Kidney (tissue), 14 donors: Measurements from ENCODE around the gene TTC24. TPM values are rescaled to one million over a fixed set of nuclear protein-coding genes. Genes with fewer than 3 reads are reported as not detected.

Source experiments
- DNase-seq, 5 donors: peaks; one replicate each; pipeline ENCODE4 v3.0.0-alpha.2; 2013 to 2020
- FAIRE-seq: peaks from 2 replicates; lab custom pipeline; 2012; peaks lifted over from hg19 to GRCh38; lab: Jason Lieb, UNC
- H3K27ac ChIP-seq, 2 donors: one replicate each; pipeline ENCODE4 v1.7.0; 2013; ENCODE audit warnings: low read depth in 2 of 2, low read length in 2 of 2, inconsistent platforms in 1 of 2
- H3K27me3 ChIP-seq: one replicate; pipeline ENCODE4 v1.7.1; 2013; ENCODE audit warnings: low read length, inconsistent platforms; ENCODE audit not compliant: control insufficient read depth, insufficient read depth
- H3K36me3 ChIP-seq, 3 donors: one replicate each; pipeline versions ENCODE4 v1.7.0 to v1.7.1; 2013; ENCODE audit warnings: low read length in 3 of 3, control low read depth in 1 of 3, inconsistent platforms in 1 of 3; ENCODE audit not compliant: insufficient read depth in 3 of 3, control insufficient read depth in 2 of 3
- H3K4me1 ChIP-seq, 3 donors: one replicate each; pipeline versions ENCODE4 v1.7.0 to v1.7.1; 2013; ENCODE audit warnings: low read length in 3 of 3, inconsistent platforms in 1 of 3, low read depth in 1 of 3; ENCODE audit not compliant: control insufficient read depth in 2 of 3, insufficient read depth in 2 of 3
- H3K4me3 ChIP-seq, 3 donors: one replicate each; pipeline versions ENCODE4 v1.7.0 to v1.8.1; 2013; ENCODE audit warnings: low read length in 3 of 3, control low read depth in 1 of 3, inconsistent platforms in 1 of 3
- H3K9ac ChIP-seq, 3 donors: one replicate each; pipeline versions ENCODE4 v1.7.0 to v1.7.1; 2013; ENCODE audit warnings: low read length in 3 of 3, control low read depth in 1 of 3, inconsistent platforms in 1 of 3
- H3K9me3 ChIP-seq, 3 donors: one replicate each; pipeline versions ENCODE4 v1.7.0 to v1.7.1; 2013; ENCODE audit warnings: low read length in 3 of 3, control low read depth in 1 of 3, inconsistent platforms in 1 of 3; ENCODE audit not compliant: control insufficient read depth in 2 of 3, insufficient read depth in 1 of 3
- CTCF ChIP-seq: IDR thresholded peaks from 3 replicates; pipeline ENCODE4 v1.5.1; 2012; ENCODE audit warnings: mild to moderate bottlenecking, moderate library complexity, borderline replicate concordance; ENCODE audit not compliant: insufficient read depth; ENCODE audit errors: extremely low read depth
- intact Hi-C: fragments of 100-400 bp; cut with DNase I; formaldehyde crosslinking; loops from one replicate; pipeline ENCODE4 v1.11.1; 2022
- polyA plus RNA-seq: library from polyadenylated mRNA; stranded (reverse); fragments of 350-450 nt; fragmentation: Illumina TruSeq; extraction: RNeasy Lipid Tissue Mini Kit (QIAGEN cat#74804); gene quantifications from one replicate; pipeline ENCODE4 v1.2.3, GENCODE V29; 2014; ENCODE audit warnings: low read depth, low replicate concordance; ENCODE audit not compliant: insufficient read depth
- total RNA-seq: library from RNA; stranded (reverse); fragmentation: NEBNext Ultra II Directional; extraction: Animal tissue kit (Norgen Biotek cat#: 25700); gene quantifications from one replicate; pipeline ENCODE4 v1.2.1, GENCODE V29; 2021
- donor health status: control.
- donor health status: control.
- donor health status: control.
- donor health status: control.
- donor health status: control.
- donor health status: DM: yes; HTN: yes; CAD: no.
- donor health status: Normal renal cell carcinoma (clear cell type).

TTC24 gene
- total and polyA plus RNA-seq, 2 donors from 2014 or later = 0.57 TPM; not detected in 1

GRCh38 chr1:156571919-156572662 is 7.4 kb upstream of the TTC24 start, which contains the start of gene IQGAP3:
Gene IQGAP3, minus strand, starts transcription at chr1:156572565. Its CDS starts 36 bp downstream, at chr1:156572529.
- TF ChIP-seq CTCF = no peak
- Histone ChIP-seq H3K36me3 (no peaks in the 10 kb centered on the region), H3K9me3 (no peaks in the 10 kb centered on the region), H3K27ac (no peak within 1 kb of the TSS), H3K4me3 (peak within 1 kb of the TSS; percentile 37 to 60 (median 55)), H3K27me3 (no peaks in the 10 kb centered on the region), H3K4me1 (peaks cover 0 to 2% (median 0%) of the 10 kb centered on the region in 3 donors), H3K9ac (peak within 1 kb of the TSS in 1 of 3 donors; percentile 2)
- FAIRE-seq = no peak
- peak; percentile 89 to 95 (median 92) for DNase-seq
- intact Hi-C loops = no loop called here

- Histone ChIP-seq H3K9ac (no peak overlapping the region), H3K9me3 (no peaks in the 10 kb centered on the region), H3K27ac (no peak overlapping the region), H3K4me1 (peaks cover 0 to 2% (median 0%) of the 10 kb centered on the region in 3 donors), H3K27me3 (no peaks in the 10 kb centered on the region), H3K36me3 (no peaks in the 10 kb centered on the region), H3K4me3 (peak overlapping the region in 1 of 3 donors; percentile 55)
- TF ChIP-seq CTCF = no peak
- intact Hi-C loops = no loop called here
- FAIRE-seq = no peak
- no peak for DNase-seq
Measured at GRCh38 chr1:156572663-156573018, 6.9 kb upstream of the TTC24 start.

- H3K9me3 ChIP-seq = no peaks in the 10 kb centered on the region
- no peak for DNase-seq
- H3K9ac ChIP-seq = no peak overlapping the region
- TF ChIP-seq CTCF = no peak
- H3K36me3 ChIP-seq = no peaks in the 10 kb centered on the region
- H3K4me3 ChIP-seq = no peak overlapping the region
- no peaks in the 10 kb centered on the region for H3K27me3 ChIP-seq
- no peak overlapping the region for H3K27ac ChIP-seq
- peaks cover 0 to 2% (median 0%) of the 10 kb centered on the region in 3 donors for H3K4me1 ChIP-seq
- no peak for FAIRE-seq
- intact Hi-C loops = no loop called here
Measured at GRCh38 chr1:156574039-156574633, 5.4 kb upstream of the TTC24 start.
